GM21737 (cell line): ENCODE data around the gene MDM2.
A peak's percentile ranks its signal among the peaks of the same experiment; 100 is the strongest.

ENCODE experiments used
- ATAC-seq: cut with Tn5 transposase; IDR thresholded peaks from one replicate; pipeline ENCODE4 v1.9.1; 2021; ENCODE audit warnings: mild to moderate bottlenecking, moderate library complexity; ENCODE audit not compliant: unreplicated experiment

The MDM2 gene

GRCh38 chr12:68807576-68808387, at the start of gene MDM2:
Gene MDM2 (plus strand): TSS chr12:68808177. CDS start chr12:68808478, 301 bp downstream.
- ATAC-seq: peak; percentile 80

DNA sequence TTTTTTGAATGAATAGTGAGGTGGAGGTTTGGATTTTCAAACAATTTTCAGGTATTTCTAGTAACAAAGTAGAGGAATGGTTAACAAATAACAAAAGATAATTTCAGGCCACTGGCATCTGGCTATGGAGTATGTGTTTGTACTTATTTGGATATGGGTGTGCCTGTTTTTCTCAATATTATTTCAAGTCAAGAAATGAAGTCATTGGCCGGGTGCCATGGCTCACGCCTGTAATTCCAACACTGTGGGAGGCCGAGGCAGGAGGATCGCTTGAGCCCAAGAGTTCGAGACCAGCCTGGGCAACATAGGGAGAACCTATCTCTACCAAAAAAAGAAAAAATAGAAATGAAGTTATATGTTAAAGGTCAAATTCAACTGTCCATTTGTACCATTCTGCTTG, 48.1 kb upstream of the MDM2 start:
- no peak for ATAC-seq

DNA sequence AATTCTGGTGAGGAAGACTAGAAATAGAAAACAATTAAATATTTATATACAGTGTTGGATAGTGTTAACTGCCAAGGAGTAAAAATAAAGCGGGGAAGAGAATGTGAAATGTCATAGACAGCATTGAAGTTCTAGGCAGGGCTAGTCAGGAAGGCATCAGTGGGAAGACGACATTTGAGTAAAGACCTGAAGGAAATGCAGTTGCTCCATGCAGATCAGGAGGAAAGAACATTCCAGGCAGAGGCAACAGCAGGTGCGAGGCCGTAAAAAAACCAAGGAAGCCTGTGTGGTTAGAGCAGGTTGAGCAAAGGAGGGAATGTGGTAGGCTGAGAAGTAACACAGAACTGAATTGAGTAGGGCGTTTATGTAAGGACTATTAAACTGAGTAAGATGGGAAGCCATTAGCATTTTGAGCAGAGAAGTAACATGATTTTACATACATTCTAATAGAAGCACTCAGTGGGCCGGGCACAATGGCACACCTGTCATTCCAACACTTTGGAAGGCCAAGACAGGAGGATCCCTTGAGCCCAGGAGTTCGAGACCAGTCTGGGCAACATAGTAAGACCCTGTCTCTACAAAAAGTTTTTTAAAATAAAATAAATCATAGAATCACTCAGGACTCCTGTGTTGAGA, 47.1 kb upstream of the MDM2 start:
- ATAC-seq: no peak

GRCh38 chr12:68761442-68761812, 46.5 kb upstream of the MDM2 start:
- no peak for ATAC-seq

DNA sequence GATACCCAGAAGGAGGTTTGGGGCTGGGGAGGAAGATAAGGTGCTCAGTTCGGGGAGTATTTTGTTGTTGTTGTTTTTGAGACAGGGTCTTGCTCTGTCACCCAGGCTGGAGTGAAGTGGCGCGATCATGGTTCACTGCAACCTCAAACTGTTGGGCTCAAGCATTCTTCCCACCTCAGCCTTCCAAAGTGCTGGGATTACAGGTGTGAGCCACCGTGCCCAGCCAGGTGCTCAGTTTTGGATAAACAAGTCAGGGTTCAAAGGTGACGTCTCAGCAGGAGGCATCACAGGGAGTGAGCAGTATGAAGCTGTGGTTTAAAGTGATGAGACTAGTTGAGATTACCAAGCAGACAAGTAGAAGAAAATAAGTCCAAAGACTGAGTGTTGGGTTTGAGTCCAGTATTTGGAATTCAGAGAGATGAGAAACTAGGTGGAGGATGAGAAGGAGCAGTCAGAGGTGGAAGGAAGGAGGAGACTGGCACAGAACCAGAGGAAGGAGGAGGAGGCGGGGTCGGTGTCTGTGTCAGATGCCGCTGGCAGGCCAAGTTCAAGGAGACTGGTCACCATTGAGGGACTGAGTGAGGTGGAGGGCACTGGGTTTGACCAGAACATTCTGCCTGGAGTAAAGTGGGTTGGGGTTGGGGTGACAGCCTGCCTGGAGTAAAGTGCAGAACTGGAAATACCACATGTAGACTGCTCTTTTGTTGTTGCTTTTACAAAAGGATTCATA, 45.9 kb upstream of the MDM2 start:
- ATAC-seq: no peak

DNA sequence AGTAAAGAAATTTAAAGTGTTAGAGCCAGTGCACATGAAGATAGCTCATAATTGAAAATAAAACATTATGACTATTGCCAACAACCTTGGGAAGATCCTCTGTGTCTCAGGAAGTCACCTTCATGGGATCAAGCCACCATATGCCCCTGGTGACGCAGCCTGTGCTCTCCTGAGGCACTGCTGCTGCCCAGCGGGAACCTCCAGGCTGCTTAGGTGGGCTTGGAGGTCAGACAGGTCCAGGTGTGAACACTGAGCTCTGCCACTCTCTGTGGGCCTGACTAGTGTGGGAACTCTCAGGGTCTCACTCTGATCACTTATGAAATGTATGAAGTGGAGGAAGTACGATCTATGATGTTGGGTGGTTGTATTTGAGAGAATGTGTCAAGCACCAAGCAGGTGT, 45.3 kb upstream of the MDM2 start:
- no peak for ATAC-seq

DNA sequence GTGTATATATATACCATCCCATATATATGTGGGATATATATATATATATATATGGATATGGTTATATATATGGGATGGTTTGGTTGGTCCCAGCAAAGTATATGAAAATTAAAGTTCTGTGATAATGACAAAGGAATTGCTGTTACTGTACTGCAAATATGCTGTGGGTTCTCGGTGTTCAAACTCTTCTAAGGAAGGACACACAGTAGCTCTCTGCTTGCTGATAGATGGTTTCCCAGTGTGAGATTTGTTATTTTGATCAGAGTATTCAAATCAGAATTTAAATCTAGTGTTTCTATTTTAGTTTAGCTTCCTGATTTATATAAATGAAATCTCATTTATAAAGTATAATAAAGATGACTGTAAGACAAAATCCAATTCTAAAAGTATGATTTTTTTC, 42.3 kb upstream of the MDM2 start:
- ATAC-seq: no peak

DNA sequence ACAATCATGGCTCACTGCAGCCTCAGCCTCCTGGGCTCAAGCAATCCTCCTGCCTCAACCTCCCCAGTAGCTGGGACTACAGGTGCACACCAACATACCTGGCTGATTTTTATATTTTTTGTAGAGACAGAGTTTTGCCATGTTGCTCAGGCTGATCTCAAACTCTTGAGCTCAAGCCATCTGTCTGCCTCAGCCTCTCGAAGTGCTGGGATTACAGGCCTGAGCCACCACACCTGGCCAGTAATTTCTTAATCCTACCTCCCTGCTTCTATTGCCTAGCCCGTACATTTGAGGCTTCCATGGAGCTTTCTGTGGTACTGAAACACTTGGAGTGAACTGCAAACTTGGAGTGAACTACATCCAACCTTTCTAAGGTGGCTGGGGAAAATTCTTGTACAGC, 41.3 kb upstream of the MDM2 start:
- ATAC-seq: no peak

DNA sequence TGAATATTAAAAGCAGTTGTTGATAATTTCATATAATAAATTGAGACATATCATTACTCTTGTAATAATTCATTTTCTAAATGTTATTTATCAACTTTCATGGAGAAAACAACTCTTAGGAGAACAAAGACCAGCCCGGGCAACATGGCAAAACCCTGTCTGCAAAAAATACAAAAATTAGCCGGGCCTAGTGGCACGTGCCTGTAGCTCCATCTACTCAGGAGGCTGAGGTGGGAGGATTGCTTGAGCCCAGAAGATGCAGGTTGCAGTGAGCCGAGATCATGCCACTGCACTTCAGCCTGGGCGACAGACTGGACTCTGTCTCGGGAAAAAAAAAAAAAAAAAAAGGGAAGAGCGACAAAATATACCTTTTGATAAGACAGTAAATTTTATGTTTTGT, 40.8 kb upstream of the MDM2 start:
- ATAC-seq: no peak

DNA sequence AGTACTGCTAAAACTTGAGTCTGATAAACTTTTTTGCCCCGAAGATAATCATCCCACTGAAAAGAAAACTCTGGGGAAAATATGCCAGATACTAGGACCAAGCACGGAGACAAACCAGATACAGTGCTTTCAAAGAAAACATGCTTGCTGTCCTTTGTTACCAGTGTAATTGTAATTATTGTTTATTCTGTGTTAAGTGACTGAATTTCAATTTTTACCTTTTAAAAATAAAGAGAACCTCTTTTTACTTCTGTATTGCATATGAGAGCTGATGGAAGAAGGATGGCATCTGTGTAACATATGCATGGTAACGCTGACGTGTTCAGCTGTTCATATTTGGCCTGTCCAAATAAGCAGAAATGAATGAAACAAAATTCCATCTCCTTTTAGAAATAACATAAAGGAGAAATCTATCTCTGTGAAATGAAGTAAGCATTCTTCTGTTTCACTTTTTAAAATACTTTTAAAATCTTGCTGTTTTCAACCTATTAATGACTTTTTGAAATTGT, 39.5 kb upstream of the MDM2 start:
- no peak for ATAC-seq

GRCh38 chr12:68769941-68770340, 38.0 kb upstream of the MDM2 start:
- ATAC-seq: no peak

DNA sequence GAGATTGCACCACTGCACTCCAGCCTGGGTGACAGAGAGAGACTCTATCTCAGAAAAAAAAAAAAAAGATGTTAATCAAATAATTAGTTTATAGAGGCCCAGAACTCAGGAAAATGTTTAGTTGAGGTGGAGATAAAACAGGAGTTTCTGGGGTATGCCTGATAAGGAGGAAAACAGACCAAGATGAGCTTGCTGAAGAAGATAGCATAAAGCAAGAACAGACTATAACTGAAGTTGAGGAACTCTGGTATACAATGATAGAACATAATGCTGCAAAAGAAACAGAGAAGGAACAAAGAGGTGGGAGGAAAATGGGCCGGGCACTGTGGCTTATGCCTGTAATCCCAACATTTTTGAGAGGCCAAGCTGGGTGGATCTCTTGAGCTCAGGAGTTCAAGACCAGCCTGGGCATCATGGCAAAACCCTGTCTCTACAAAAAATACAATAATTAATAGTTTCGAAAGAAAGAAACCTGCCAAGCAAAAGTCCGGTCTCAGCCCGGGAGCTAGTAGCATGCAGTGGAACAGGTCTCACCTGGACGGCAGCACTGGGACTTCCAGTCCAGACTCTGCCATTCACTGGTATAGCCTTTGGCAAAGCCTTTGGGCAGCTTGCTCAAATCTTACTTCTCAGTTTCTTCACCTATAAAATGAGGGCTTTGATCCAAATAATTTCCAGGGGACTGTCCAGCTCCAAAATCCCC, 36.6 kb upstream of the MDM2 start:
- ATAC-seq: no peak

- ATAC-seq: no peak
Observed at GRCh38 chr12:68772714-68773113, 35.3 kb upstream of the MDM2 start.

- ATAC-seq: no peak
Observed at GRCh38 chr12:68773582-68773981, 34.4 kb upstream of the MDM2 start.

- ATAC-seq: no peak
Observed at GRCh38 chr12:68775121-68775630, 32.8 kb upstream of the MDM2 start.

- no peak for ATAC-seq
Observed at GRCh38 chr12:68776976-68777610, 30.9 kb upstream of the MDM2 start.

DNA sequence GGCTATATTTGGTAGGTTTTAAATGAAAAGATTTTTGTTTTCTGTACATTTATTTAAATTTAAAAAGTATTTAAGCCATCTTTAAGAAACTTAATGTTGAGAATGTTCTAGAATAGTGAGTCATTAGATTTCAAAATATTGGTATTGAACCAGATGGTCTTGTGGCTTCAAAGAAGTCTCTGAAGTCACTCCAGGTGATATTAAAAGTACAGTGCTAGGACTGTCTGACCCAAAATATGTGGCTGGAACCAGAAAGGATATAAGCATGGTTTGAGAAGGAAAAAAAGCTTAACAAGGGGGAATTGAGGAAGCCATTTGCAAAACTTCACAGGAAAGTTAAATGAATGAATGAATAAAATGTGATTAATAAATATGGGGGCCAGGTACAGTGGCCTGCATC, 28.7 kb upstream of the MDM2 start:
- no peak for ATAC-seq

GRCh38 chr12:68780731-68781130, 27.2 kb upstream of the MDM2 start:
- ATAC-seq: no peak

DNA sequence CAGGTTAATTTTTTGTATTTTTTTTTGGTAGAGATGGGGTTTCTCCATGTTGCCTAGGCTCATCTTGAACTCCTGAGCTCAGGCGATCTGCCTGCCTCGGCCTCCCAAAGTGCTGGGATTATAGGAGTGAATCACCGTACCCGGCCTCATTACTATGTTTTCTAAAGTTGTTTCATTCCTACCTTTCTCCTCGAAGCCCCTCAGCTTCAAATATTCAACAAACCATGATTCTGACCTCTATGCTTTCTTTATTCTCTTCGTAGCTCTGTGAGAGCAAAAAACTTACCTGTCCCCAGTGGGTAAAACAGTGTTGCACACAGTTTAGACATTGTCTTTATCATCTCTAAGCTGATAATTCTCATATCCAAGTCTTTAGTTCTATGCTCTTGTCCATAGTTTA, 26.2 kb upstream of the MDM2 start:
- no peak for ATAC-seq

- ATAC-seq: no peak
Observed at GRCh38 chr12:68784015-68784414, 24.0 kb upstream of the MDM2 start.
